NCI-H2227 (cell line): ENCODE results near the gene MYL1.

Experiments
- DNase-seq: peaks from one replicate; lab custom pipeline; 2025; ENCODE audit not compliant: unreplicated experiment; lab: John Stamatoyannopoulos, UW

Gene MYL1

GRCh38 chr2:210268281-210268680 is 46.7 kb downstream of the MYL1 start:
- DNase-seq, result no peak

GRCh38 chr2:210267698-210268097 is 47.3 kb downstream of the MYL1 start:
- DNase-seq, result no peak

- DNase-seq, result no peak
Observed at GRCh38 chr2:210264282-210264681, 50.7 kb downstream of the MYL1 start.

- no peak for DNase-seq
Observed at GRCh38 chr2:210263841-210264240, 51.1 kb downstream of the MYL1 start.

- DNase-seq, result no peak
Observed at GRCh38 chr2:210262036-210262435, 52.9 kb downstream of the MYL1 start.

- DNase-seq, result no peak
Observed at GRCh38 chr2:210259687-210260086, 55.3 kb downstream of the MYL1 start.

- DNase-seq, result no peak
Observed at GRCh38 chr2:210252699-210253606, 62.0 kb downstream of the MYL1 start.

- DNase-seq, result no peak
Observed at GRCh38 chr2:210250622-210251021, 64.4 kb downstream of the MYL1 start.
